HepG2 (cell line): Measurements from ENCODE around the gene PCYOX1L. TPM values are rescaled to one million over a fixed set of nuclear protein-coding genes. Genes with fewer than 3 reads are reported as not detected.

Experiments
- GTF2F1 ChIP-seq: fragments of 150-350 bp; IDR thresholded peaks from 2 replicates; pipeline ENCODE4 v1.6.1; 2014; ENCODE audit warnings: low read length
- ZNF557 ChIP-seq: sonication (generic); formaldehyde crosslinking; IDR thresholded peaks from 2 replicates; pipeline ENCODE4 v1.4.0; 2020; ENCODE audit warnings: missing genetic modification reagents
- ZNF724P ChIP-seq: sonication (generic); formaldehyde crosslinking; IDR thresholded peaks from 2 replicates; pipeline ENCODE4 v1.8.0; 2022; ENCODE audit warnings: missing genetic modification reagents, borderline replicate concordance
- ZNF792 ChIP-seq: IDR thresholded peaks from 2 replicates; pipeline ENCODE4 v1.6.1; 2016
- polyA plus RNA-seq, 8 experiments: library from polyadenylated mRNA; depleted of rRNA in 3 of 8; stranded (reverse) in 7 of 8; unstranded in 1 of 8; fragments of >200 nt; fragmentation: Illumina TruSeq in 4 of 8; extraction: Trizol in 4 of 8; gene quantifications; 2 replicates each; pipeline versions ENCODE4 v1.2.1 to v1.2.3, GENCODE V29; 2011 to 2016; ENCODE audit warnings: low read depth in 4 of 8, missing spikeins in 1 of 8, mixed read lengths in 1 of 8; ENCODE audit not compliant: insufficient read depth in 1 of 8
- total RNA-seq, 5 experiments: library from RNA; depleted of rRNA; stranded (reverse); fragments of >200 nt; fragmentation: Illumina TruSeq; extraction: Trizol; gene quantifications; 2 replicates each; pipeline ENCODE4 v1.2.3, GENCODE V29; 2016; ENCODE audit warnings: low read depth in 1 of 5
- TF ChIP-seq, protein P1 (sequence below): sonication (generic); formaldehyde crosslinking; IDR thresholded peaks from 2 replicates; pipeline ENCODE4 v1.8.0; 2022; ENCODE audit warnings: missing genetic modification reagents, mild to moderate bottlenecking, moderate library complexity, borderline replicate concordance
- TF ChIP-seq, protein P2 (sequence below): sonication (generic); formaldehyde crosslinking; IDR thresholded peaks from 2 replicates; pipeline ENCODE4 v1.5.1; 2020; ENCODE audit warnings: mild to moderate bottlenecking, missing genetic modification reagents, moderate library complexity
- TF ChIP-seq, protein P3 (sequence below): sonication (generic); formaldehyde crosslinking; IDR thresholded peaks from 2 replicates; pipeline ENCODE4 v1.8.1; 2023; ENCODE audit warnings: mild to moderate bottlenecking, missing genetic modification reagents
- TF ChIP-seq, protein P4 (sequence below): sonication (generic); formaldehyde crosslinking; IDR thresholded peaks from 2 replicates; pipeline ENCODE4 v1.5.0; 2020; ENCODE audit warnings: missing genetic modification reagents, mild to moderate bottlenecking, borderline replicate concordance

PCYOX1L gene
- total and polyA plus RNA-seq, 2 of the 13 experiments (the other 11 are each of a cell fraction or from before 2014, with no cell fraction given) = 1.00 to 3.7 TPM

DNA sequence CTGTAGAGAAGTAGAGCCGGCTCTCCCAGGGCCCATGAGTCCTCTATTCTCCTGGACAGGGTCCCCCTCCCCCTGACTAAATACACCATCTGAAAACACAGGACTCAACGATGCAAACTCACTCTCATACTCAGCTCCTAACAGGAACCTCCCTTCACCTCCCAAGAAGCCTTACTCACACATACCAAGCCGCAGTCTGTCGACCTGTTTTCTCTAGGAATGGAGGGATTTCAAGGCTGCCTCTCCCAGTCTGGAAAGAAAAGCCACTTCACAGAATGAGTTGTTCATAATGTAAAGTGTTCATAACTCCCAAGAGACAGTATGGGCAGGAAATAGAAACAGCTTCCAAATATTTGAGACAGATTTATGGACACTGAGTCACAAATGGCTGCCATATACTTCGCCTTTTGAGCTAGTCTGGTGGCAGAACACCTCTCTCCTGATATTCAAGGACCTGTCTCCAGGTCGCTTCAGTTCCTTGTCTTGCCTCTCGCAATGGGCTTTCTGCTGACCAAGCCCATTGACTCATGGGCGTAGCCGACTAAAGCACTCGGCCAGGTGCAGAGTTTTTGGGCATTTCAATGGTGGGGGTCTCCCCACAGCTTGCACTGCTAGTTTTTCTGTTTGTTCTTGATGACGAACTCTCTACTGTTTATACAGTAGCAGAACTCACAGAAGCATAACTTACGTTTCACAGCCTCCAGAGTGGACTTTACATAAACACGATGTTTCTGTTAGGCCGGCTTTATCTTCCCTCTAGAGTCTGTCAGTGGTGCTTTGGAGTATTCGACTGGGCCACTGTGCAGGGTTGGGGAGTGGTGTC, 46.3 kb downstream of the PCYOX1L start (continued):
- TF ChIP-seq, protein P1, sequence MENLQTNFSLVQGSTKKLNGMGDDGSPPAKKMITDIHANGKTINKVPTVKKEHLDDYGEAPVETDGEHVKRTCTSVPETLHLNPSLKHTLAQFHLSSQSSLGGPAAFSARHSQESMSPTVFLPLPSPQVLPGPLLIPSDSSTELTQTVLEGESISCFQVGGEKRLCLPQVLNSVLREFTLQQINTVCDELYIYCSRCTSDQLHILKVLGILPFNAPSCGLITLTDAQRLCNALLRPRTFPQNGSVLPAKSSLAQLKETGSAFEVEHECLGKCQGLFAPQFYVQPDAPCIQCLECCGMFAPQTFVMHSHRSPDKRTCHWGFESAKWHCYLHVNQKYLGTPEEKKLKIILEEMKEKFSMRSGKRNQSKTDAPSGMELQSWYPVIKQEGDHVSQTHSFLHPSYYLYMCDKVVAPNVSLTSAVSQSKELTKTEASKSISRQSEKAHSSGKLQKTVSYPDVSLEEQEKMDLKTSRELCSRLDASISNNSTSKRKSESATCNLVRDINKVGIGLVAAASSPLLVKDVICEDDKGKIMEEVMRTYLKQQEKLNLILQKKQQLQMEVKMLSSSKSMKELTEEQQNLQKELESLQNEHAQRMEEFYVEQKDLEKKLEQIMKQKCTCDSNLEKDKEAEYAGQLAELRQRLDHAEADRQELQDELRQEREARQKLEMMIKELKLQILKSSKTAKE (CRISPR knock-in tag) = no peak
- TF ChIP-seq ZNF557 (CRISPR knock-in tag) (0 out of 2 replicates have a peak, but pooled peaks have one; percentile 21), ZNF792 (no peak), ZNF724P (CRISPR knock-in tag) (no peak), GTF2F1 (no peak)
- TF ChIP-seq, protein P2, sequence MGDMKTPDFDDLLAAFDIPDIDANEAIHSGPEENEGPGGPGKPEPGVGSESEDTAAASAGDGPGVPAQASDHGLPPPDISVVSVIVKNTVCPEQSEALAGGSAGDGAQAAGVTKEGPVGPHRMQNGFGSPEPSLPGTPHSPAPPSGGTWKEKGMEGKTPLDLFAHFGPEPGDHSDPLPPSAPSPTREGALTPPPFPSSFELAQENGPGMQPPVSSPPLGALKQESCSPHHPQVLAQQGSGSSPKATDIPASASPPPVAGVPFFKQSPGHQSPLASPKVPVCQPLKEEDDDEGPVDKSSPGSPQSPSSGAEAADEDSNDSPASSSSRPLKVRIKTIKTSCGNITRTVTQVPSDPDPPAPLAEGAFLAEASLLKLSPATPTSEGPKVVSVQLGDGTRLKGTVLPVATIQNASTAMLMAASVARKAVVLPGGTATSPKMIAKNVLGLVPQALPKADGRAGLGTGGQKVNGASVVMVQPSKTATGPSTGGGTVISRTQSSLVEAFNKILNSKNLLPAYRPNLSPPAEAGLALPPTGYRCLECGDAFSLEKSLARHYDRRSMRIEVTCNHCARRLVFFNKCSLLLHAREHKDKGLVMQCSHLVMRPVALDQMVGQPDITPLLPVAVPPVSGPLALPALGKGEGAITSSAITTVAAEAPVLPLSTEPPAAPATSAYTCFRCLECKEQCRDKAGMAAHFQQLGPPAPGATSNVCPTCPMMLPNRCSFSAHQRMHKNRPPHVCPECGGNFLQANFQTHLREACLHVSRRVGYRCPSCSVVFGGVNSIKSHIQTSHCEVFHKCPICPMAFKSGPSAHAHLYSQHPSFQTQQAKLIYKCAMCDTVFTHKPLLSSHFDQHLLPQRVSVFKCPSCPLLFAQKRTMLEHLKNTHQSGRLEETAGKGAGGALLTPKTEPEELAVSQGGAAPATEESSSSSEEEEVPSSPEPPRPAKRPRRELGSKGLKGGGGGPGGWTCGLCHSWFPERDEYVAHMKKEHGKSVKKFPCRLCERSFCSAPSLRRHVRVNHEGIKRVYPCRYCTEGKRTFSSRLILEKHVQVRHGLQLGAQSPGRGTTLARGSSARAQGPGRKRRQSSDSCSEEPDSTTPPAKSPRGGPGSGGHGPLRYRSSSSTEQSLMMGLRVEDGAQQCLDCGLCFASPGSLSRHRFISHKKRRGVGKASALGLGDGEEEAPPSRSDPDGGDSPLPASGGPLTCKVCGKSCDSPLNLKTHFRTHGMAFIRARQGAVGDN (CRISPR knock-in tag) = no peak
- TF ChIP-seq, protein P3, sequence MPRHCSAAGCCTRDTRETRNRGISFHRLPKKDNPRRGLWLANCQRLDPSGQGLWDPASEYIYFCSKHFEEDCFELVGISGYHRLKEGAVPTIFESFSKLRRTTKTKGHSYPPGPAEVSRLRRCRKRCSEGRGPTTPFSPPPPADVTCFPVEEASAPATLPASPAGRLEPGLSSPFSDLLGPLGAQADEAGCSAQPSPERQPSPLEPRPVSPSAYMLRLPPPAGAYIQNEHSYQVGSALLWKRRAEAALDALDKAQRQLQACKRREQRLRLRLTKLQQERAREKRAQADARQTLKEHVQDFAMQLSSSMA (CRISPR knock-in tag) = no peak
- TF ChIP-seq, protein P4, sequence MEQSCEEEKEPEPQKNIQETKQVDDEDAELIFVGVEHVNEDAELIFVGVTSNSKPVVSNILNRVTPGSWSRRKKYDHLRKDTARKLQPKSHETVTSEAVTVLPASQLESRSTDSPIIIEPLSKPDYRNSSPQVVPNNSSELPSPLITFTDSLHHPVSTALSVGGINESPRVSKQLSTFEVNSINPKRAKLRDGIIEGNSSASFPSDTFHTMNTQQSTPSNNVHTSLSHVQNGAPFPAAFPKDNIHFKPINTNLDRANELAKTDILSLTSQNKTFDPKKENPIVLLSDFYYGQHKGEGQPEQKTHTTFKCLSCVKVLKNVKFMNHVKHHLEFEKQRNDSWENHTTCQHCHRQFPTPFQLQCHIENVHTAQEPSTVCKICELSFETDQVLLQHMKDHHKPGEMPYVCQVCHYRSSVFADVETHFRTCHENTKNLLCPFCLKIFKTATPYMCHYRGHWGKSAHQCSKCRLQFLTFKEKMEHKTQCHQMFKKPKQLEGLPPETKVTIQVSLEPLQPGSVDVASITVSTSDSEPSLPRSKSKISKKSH (CRISPR knock-in tag) = no peak
